ENCODE data around the gene ACE.

- TF ChIP-seq POLR2A (IDR thresholded peaks at IDR 0.05) = no peak
- no peak for TF ChIP-seq CTCF (IDR thresholded peaks at IDR 0.05 in 4 of 5, conservative IDR thresholded peaks at IDR 0.05 in 1 of 5)
Observed at GRCh38 chr17:63517825-63518534, 41.1 kb downstream of the ACE start.

Data from gastrocnemius medialis (tissue), 4 donors.